CD4-positive, alpha-beta T cell (primary cell): ENCODE results near the gene PRSS35. TPM values are rescaled to one million over a fixed set of nuclear protein-coding genes. Genes with fewer than 3 reads are reported as not detected.

Source experiments
- ATAC-seq: fragments of 200-7000 bp; cut with Tn5 transposase; one replicate; pipeline ENCODE4 v1.10.0; 2022; ENCODE audit warnings: mild to moderate bottlenecking; ENCODE audit not compliant: poor library complexity
- CTCF ChIA-PET: fragments of 350-600 bp; sonication (Branson Sonifier 250); formaldehyde crosslinking; loops from one replicate; lab custom pipeline; 2021; ENCODE audit warnings: antibody characterized with exemption, inconsistent platforms; lab: Charles Lee
- POLR2A ChIA-PET: fragments of 350-600 bp; sonication (Branson Sonifier 250); formaldehyde crosslinking; loops from one replicate; lab custom pipeline; 2021; ENCODE audit warnings: antibody characterized with exemption, inconsistent platforms; lab: Charles Lee
- DNase-seq, 14 experiments: peaks; one replicate each; pipeline ENCODE4 v3.0.0-alpha.2; 2013 to 2020; ENCODE audit warnings: mixed read lengths in 2 of 14
- H3K27ac ChIP-seq, 2 donors: one replicate each; pipeline versions ENCODE4 v1.5.1 to v1.7.0; 2013; ENCODE audit warnings: low read length in 2 of 2, low read depth in 1 of 2, mild to moderate bottlenecking in 1 of 2
- H3K27me3 ChIP-seq, 2 experiments: 1 replicate in 1 of 2; 2 replicates in 1 of 2; pipeline versions ENCODE4 v1.6.1 to v1.7.0; 2013; ENCODE audit warnings: low read length in 2 of 2, control low read depth in 1 of 2, mild to moderate bottlenecking in 1 of 2, moderate library complexity in 1 of 2; ENCODE audit not compliant: insufficient read depth in 2 of 2, control insufficient read depth in 1 of 2
- H3K36me3 ChIP-seq: one replicate; pipeline ENCODE4 v1.6.1; 2013; ENCODE audit warnings: low read length, control low read depth; ENCODE audit not compliant: insufficient read depth
- H3K4me1 ChIP-seq: one replicate; pipeline ENCODE4 v1.6.1; 2013; ENCODE audit warnings: low read length, control low read depth; ENCODE audit not compliant: insufficient read depth
- H3K4me3 ChIP-seq: one replicate; pipeline ENCODE4 v1.5.1; 2013; ENCODE audit warnings: mild to moderate bottlenecking, low read length, moderate library complexity
- H3K9me3 ChIP-seq, 2 experiments: 1 replicate in 1 of 2; 2 replicates in 1 of 2; pipeline versions ENCODE4 v1.6.1 to v1.7.0; 2013; ENCODE audit warnings: low read length in 2 of 2, mild to moderate bottlenecking in 2 of 2, control low read depth in 1 of 2, moderate library complexity in 1 of 2; ENCODE audit not compliant: control insufficient read depth in 1 of 2, insufficient read depth in 1 of 2
- H3K27ac Mint-ChIP-seq: one replicate; pipeline ENCODE4 v1.8.0; 2020; ENCODE audit warnings: mixed read lengths
- H3K27me3 Mint-ChIP-seq: one replicate; pipeline ENCODE4 v1.8.0; 2021; ENCODE audit warnings: mixed read lengths
- H3K36me3 Mint-ChIP-seq: one replicate; pipeline ENCODE4 v1.8.0; 2021; ENCODE audit warnings: low read depth, mixed read lengths
- H3K4me1 Mint-ChIP-seq: one replicate; pipeline ENCODE4 v1.8.0; 2021; ENCODE audit warnings: low read depth, mixed read lengths
- H3K4me3 Mint-ChIP-seq: one replicate; pipeline ENCODE4 v1.8.0; 2020; ENCODE audit warnings: mild to moderate bottlenecking, mixed read lengths
- H3K9me3 Mint-ChIP-seq: one replicate; pipeline ENCODE4 v1.8.0; 2020; ENCODE audit warnings: mixed read lengths
- intact Hi-C, 2 experiments: fragments of 100-400 bp; cut with DNase I in 1 of 2; cut with micrococcal nuclease in 1 of 2; formaldehyde crosslinking; loops; one replicate each; pipeline versions ENCODE4 v1.15.1 to v1.9.0; 2023 to 2025; cut with DNase I, micrococcal nuclease
- total RNA-seq, 174 experiments: library from RNA in 2 of 174; stranded (reverse) in 2 of 174; gene quantifications; one replicate each; pipeline ENCODE4 v1.2.3 and lab custom pipeline; 2021 to 2026
- TF ChIP-seq, protein P1 (sequence below): fragments of 200-600 bp; IDR thresholded peaks from one replicate; pipeline ENCODE4 v1.8.0; 2022; ENCODE audit warnings: antibody characterized with exemption, mild to moderate bottlenecking

The PRSS35 gene
- total RNA-seq, 2 experiments from 2014 or later: not detected

DNA sequence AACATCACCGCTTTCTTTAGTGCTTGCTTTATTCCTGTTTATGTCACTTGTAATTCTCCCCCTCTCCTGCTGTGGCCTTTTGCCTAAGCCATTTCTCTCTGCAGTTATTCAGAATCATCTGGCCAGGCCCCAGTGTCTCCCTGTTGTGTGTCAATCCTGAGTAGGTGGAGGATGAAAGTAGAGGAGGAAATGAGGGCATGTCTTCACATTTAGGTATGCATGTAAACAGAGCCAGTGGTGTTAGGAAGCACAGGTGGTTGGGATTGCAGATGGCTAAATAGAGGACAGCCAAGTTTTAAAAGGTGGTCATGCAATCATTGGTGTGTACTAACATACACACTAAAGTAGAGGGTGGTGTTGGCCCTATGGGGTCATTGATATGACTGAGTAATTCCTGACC lies 5.2 kb downstream of the PRSS35 start:
- H3K4me3 Mint-ChIP-seq: no peak overlapping the region
- Histone ChIP-seq H3K36me3 (no peaks in the 10 kb centered on the region), H3K27me3 (peaks cover 5 to 14% of the 10 kb centered on the region in 2 experiments), H3K9me3 (no peaks in the 10 kb centered on the region), H3K4me1 (no peaks in the 10 kb centered on the region), H3K4me3 (no peak overlapping the region), H3K27ac (no peak overlapping the region)
- H3K27me3 Mint-ChIP-seq: peaks cover 44% of the 10 kb centered on the region
- no peaks in the 10 kb centered on the region for H3K36me3 Mint-ChIP-seq
- ChIA-PET CTCF (no interaction called here), POLR2A (no interaction called here)
- TF ChIP-seq, protein P1, sequence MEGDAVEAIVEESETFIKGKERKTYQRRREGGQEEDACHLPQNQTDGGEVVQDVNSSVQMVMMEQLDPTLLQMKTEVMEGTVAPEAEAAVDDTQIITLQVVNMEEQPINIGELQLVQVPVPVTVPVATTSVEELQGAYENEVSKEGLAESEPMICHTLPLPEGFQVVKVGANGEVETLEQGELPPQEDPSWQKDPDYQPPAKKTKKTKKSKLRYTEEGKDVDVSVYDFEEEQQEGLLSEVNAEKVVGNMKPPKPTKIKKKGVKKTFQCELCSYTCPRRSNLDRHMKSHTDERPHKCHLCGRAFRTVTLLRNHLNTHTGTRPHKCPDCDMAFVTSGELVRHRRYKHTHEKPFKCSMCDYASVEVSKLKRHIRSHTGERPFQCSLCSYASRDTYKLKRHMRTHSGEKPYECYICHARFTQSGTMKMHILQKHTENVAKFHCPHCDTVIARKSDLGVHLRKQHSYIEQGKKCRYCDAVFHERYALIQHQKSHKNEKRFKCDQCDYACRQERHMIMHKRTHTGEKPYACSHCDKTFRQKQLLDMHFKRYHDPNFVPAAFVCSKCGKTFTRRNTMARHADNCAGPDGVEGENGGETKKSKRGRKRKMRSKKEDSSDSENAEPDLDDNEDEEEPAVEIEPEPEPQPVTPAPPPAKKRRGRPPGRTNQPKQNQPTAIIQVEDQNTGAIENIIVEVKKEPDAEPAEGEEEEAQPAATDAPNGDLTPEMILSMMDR: no peak
- no peaks in the 10 kb centered on the region for H3K9me3 Mint-ChIP-seq
- DNase-seq: no peak
- intact Hi-C loops: loop anchor here (2.0 to 10.0 kb wide), 3 partner anchors 295 to 453 kb away; partner anchors contain the start of genes DOP1A (in 1 of the 2) and UBE3D (in 1 of the 2)
- H3K27ac Mint-ChIP-seq: no peak overlapping the region
- H3K4me1 Mint-ChIP-seq: no peaks in the 10 kb centered on the region
- ATAC-seq: no peak

DNA sequence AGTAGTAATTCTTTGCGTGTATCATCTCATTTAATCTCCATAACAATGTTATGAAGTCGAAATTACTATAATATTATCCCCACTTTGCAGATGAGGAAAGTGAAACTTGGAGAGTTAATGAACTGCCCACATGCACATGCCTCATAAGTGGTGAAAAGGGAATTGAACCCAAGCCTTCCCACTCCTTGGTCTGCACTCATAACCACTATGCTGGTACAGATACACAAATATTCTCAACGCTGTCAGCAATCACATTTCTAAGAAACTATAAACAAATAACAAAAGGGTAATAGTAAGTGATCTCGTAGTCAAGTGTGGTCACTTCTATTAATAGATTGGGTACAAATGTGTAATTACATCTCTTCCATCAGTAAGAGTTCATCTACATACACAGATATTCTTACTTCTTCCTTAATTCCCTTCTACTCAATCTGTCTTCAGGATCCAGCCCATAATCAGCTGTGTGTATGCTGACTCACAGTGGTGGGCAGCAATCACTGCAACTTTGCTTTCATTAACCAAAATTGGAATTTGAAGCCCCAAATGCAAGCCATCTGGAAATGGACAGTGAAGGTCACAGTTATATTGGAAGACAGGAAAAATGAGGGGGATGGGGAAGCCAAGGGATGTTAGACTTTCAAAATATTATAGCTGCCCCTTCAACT lies 6.6 kb downstream of the PRSS35 start:
- no peaks in the 10 kb centered on the region for H3K9me3 Mint-ChIP-seq
- H3K27ac Mint-ChIP-seq: no peak overlapping the region
- H3K27me3 ChIP-seq: peaks cover 0 to 4% of the 10 kb centered on the region in 2 experiments
- no peaks in the 10 kb centered on the region for H3K4me1 ChIP-seq
- no peak overlapping the region for H3K27ac ChIP-seq
- TF ChIP-seq, protein P1: no peak
- DNase-seq (no peak), ATAC-seq (no peak)
- ChIA-PET CTCF (no interaction called here), POLR2A (no interaction called here)
- no peak overlapping the region for H3K4me3 Mint-ChIP-seq
- no peaks in the 10 kb centered on the region for H3K36me3 Mint-ChIP-seq
- no peak overlapping the region for H3K4me3 ChIP-seq
- no peaks in the 10 kb centered on the region for H3K4me1 Mint-ChIP-seq
- H3K9me3 ChIP-seq: no peaks in the 10 kb centered on the region
- H3K36me3 ChIP-seq: no peaks in the 10 kb centered on the region
- peaks cover 35% of the 10 kb centered on the region for H3K27me3 Mint-ChIP-seq
- intact Hi-C loops: loop anchor here (5.0 to 10.0 kb wide), 2 partner anchors 297 to 454 kb away; partner anchors contain the start of genes DOP1A (in 1 of the 2) and UBE3D (in 1 of the 2)

DNA sequence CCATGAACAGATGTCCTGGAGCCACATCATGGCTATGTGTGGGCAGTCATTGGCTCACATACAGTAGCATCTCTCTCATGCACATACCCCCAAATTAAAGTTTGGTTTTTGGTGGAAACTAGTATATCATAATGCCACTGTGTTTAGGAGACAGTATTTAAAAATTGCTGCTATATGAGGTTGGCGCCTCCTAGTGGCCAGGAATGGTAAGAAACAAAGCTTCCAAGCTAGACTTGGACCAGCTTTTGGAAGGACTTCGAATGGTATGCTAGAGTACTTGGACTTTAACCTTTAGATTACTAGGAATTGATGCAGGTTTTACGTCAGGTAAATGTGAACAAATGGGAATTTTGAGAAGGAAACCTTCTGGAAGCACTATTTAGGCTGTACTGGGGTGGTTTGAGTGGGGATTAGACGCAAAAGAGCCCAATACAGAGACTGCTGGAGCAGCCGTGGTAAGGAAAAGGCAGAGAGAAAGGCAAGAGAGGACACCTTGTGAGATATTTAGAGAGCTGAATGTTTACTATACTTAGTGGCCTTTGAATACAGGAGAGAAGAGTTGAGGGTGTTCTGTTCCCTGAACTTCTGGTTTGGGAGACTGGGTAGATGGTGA lies 23.8 kb downstream of the PRSS35 start:
- TF ChIP-seq, protein P1: peak; percentile 58
- H3K4me3 ChIP-seq: no peak overlapping the region
- no peak overlapping the region for H3K4me3 Mint-ChIP-seq
- H3K27ac ChIP-seq: no peak overlapping the region
- no peaks in the 10 kb centered on the region for H3K36me3 ChIP-seq
- CTCF ChIA-PET: interaction anchor here (0.8 to 1.0 kb wide), 2 partner anchors 19 to 315 kb away, joined by 3 to 4 read pairs; no protein-coding TSS in a partner anchor
- no peaks in the 10 kb centered on the region for H3K9me3 Mint-ChIP-seq
- no peaks in the 10 kb centered on the region for H3K36me3 Mint-ChIP-seq
- DNase-seq (peak in 8 of 14 experiments; percentile 10 to 56 (median 26)), ATAC-seq (no peak)
- no peaks in the 10 kb centered on the region for H3K9me3 ChIP-seq
- H3K4me1 Mint-ChIP-seq: no peaks in the 10 kb centered on the region
- no peaks in the 10 kb centered on the region for H3K27me3 ChIP-seq
- POLR2A ChIA-PET: no interaction called here
- H3K4me1 ChIP-seq: no peaks in the 10 kb centered on the region
- no peaks in the 10 kb centered on the region for H3K27me3 Mint-ChIP-seq
- intact Hi-C loops: no loop called here
- no peak overlapping the region for H3K27ac Mint-ChIP-seq
